ENCODE results near the gene ANKRD6. TPM values are rescaled to one million over a fixed set of nuclear protein-coding genes. Genes with fewer than 3 reads are reported as not detected.

Gene ANKRD6
- total and polyA plus RNA-seq, 2 donors (not counting 3 experiments of a cell fraction or from before 2014, with no cell fraction given): 3.4 to 9.6 TPM

DNA sequence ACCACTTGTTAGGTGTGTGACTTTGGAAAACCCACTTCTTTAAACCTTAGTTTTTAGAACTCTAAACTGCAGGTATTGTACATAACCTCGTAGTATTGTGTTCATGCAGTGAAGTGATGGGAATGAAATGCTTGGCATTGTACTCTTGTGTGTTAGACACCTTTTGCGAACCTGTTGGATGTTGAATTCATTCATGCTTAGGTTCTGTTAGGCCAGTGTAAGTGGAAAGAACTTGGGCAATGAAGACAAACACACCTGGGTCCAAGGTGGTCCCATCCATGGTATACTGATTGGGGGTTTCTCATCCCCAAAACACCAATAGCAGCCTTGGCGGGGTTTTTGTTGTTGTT, 1.2 kb downstream of the ANKRD6 start:
- Histone ChIP-seq H2AFZ (ENCODE audit: low read depth, low read length) (no peak overlapping the region), H3K9me3 (replicated peaks; ENCODE audit: control insufficient read depth, insufficient read depth, low read length) (no peaks in the 10 kb centered on the region), H3K9ac (replicated peaks; ENCODE audit: extremely low read depth, insufficient read depth, low read length) (no peak overlapping the region), H4K20me1 (replicated peaks; ENCODE audit: control insufficient read depth, extremely low read depth, insufficient read depth, low read length) (no peaks in the 10 kb centered on the region), H3K4me3 (replicated peaks in 1 of 3; ENCODE audit: insufficient read depth in 1 of 3, low read depth in 1 of 3, low read length in 3 of 3) (peak overlapping the region in 1 of 3 experiments; percentile 64), H3K79me2 (ENCODE audit: control insufficient read depth, insufficient read depth, low read length) (no peaks in the 10 kb centered on the region), H3K36me3 (ENCODE audit: control insufficient read depth in 2 of 2, extremely low read depth in 1 of 2, insufficient read depth in 2 of 2, low read length in 2 of 2) (no peaks in the 10 kb centered on the region), H3K27me3 (ENCODE audit: control insufficient read depth in 2 of 2, insufficient read depth in 2 of 2, low read length in 2 of 2) (peaks cover 2 to 7% of the 10 kb centered on the region in 2 experiments), H3K9me1 (replicated peaks; ENCODE audit: control insufficient read depth, extremely low read depth, insufficient read depth, low read length) (no peaks in the 10 kb centered on the region), H3K4me2 (ENCODE audit: insufficient read depth, low read length) (peak overlapping the region; percentile 59), H3K4me1 (ENCODE audit: control insufficient read depth, extremely low read depth, insufficient read depth, low read length) (peaks cover 18% of the 10 kb centered on the region), H3K27ac (ENCODE audit: insufficient read depth, low read depth, low read length) (no peak overlapping the region)
- DNase-seq (ENCODE audit: low read depth, low spot score) (no peak), FAIRE-seq (no peak)
- TF ChIP-seq GATA2 (IDR thresholded peaks at IDR 0.05; ENCODE audit: insufficient read depth, insufficient read length, low read depth, low read length) (no peak), EZH2 (IDR thresholded peaks at IDR 0.05; ENCODE audit: borderline replicate concordance, low read depth, low read length, severe bottlenecking) (no peak), POLR2A (IDR thresholded peaks at IDR 0.05; ENCODE audit: low read depth, low read length) (no peak), MYC (IDR thresholded peaks at IDR 0.05; ENCODE audit: low read depth, low read length) (no peak), POLR2AphosphoS5 (IDR thresholded peaks at IDR 0.05; ENCODE audit: insufficient read depth, low read depth, low read length) (no peak), JUN (IDR thresholded peaks at IDR 0.05; ENCODE audit: borderline replicate concordance, insufficient read depth, insufficient read length, low read depth) (no peak), FOS (IDR thresholded peaks at IDR 0.05; ENCODE audit: borderline replicate concordance, insufficient read depth, low read length) (no peak)
- TF ChIP-seq, protein P1, sequence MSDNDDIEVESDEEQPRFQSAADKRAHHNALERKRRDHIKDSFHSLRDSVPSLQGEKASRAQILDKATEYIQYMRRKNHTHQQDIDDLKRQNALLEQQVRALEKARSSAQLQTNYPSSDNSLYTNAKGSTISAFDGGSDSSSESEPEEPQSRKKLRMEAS (IDR thresholded peaks at IDR 0.05; ENCODE audit: insufficient read depth, insufficient read length): no peak
- TF ChIP-seq, protein P2, sequence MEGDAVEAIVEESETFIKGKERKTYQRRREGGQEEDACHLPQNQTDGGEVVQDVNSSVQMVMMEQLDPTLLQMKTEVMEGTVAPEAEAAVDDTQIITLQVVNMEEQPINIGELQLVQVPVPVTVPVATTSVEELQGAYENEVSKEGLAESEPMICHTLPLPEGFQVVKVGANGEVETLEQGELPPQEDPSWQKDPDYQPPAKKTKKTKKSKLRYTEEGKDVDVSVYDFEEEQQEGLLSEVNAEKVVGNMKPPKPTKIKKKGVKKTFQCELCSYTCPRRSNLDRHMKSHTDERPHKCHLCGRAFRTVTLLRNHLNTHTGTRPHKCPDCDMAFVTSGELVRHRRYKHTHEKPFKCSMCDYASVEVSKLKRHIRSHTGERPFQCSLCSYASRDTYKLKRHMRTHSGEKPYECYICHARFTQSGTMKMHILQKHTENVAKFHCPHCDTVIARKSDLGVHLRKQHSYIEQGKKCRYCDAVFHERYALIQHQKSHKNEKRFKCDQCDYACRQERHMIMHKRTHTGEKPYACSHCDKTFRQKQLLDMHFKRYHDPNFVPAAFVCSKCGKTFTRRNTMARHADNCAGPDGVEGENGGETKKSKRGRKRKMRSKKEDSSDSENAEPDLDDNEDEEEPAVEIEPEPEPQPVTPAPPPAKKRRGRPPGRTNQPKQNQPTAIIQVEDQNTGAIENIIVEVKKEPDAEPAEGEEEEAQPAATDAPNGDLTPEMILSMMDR (IDR thresholded peaks at IDR 0.05; ENCODE audit: extremely low read depth in 1 of 2, insufficient read depth in 1 of 2, low read depth in 1 of 2, low read length in 2 of 2): no peak
- dilution Hi-C loops (cut with MboI; ENCODE audit: extremely low pct_ligation_motif_present, low sequenced_read_pairs): no loop called here
- CTCF ChIA-PET: interaction anchor here (1.5 kb wide), 1 partner anchor 176 kb away, joined by 7 read pairs; no protein-coding TSS in a partner anchor
- intact Hi-C loops (cut with micrococcal nuclease): loop anchor here (10.0 kb wide), 2 partner anchors 381 to 1041 kb away; partner anchors contain the start of gene MDN1
- no TSS peak for BruUV-seq (replicated peaks)
- POLR2A ChIA-PET: no interaction called here
